H1 (cell line): ENCODE data around the gene C2orf72. TPM values are rescaled to one million over a fixed set of nuclear protein-coding genes. Genes with fewer than 3 reads are reported as not detected.

Source experiments
- CTCF ChIA-PET: fragments of 300-600 bp; sonication (Branson Sonifier 250); formaldehyde crosslinking; loops from one replicate; lab custom pipeline; 2021; ENCODE audit not compliant: partially characterized antibody; lab: Charles Lee
- POLR2A ChIA-PET: fragments of 300-600 bp; sonication (Branson Sonifier 250); formaldehyde crosslinking; loops from one replicate; lab custom pipeline; 2021; ENCODE audit warnings: inconsistent platforms; ENCODE audit not compliant: partially characterized antibody; lab: Charles Lee
- DNase-seq, 2 experiments: peaks; one replicate each; pipeline versions ENCODE4 v3.0.0 to v3.0.0-alpha.2; 2010 to 2022; ENCODE audit warnings: low spot score in 2 of 2, low read depth in 1 of 2, mixed read lengths in 1 of 2
- FAIRE-seq: peaks from 2 replicates; lab custom pipeline; 2011; peaks lifted over from hg19 to GRCh38; lab: Jason Lieb, UNC
- H2AFZ ChIP-seq: 2 replicates; pipeline ENCODE4 v1.8.1; 2012; ENCODE audit warnings: low read length, inconsistent platforms
- H2AK5ac ChIP-seq: 2 replicates; pipeline ENCODE4 v1.6.1; 2013; ENCODE audit warnings: low read depth, low read length
- H2BK120ac ChIP-seq: replicated peaks from 2 replicates; pipeline ENCODE3; 2013; ENCODE audit warnings: low read depth, low read length, inconsistent platforms
- H2BK12ac ChIP-seq: 2 replicates; pipeline ENCODE4 v1.6.1; 2013; ENCODE audit warnings: low read depth, low read length
- H2BK15ac ChIP-seq: 2 replicates; pipeline ENCODE4 v1.6.1; 2013; ENCODE audit warnings: low read length
- H2BK20ac ChIP-seq: 2 replicates; pipeline ENCODE4 v1.6.1; 2013; ENCODE audit warnings: low read length
- H2BK5ac ChIP-seq: 2 replicates; pipeline ENCODE4 v1.6.1; 2013; ENCODE audit warnings: low read depth, low read length
- H3K14ac ChIP-seq: 2 replicates; pipeline ENCODE4 v1.6.1; 2013; ENCODE audit warnings: inconsistent platforms; ENCODE audit not compliant: insufficient read length
- H3K18ac ChIP-seq: 2 replicates; pipeline ENCODE4 v1.6.1; 2013; ENCODE audit warnings: low read length; ENCODE audit errors: extremely low read depth
- H3K23ac ChIP-seq: 2 replicates; pipeline ENCODE4 v1.6.1; 2013; ENCODE audit warnings: inconsistent platforms; ENCODE audit not compliant: insufficient read length
- H3K23me2 ChIP-seq: 2 replicates; pipeline ENCODE4 v1.6.1; 2013; ENCODE audit warnings: low read depth, low read length
- H3K27ac ChIP-seq: 2 replicates; pipeline ENCODE4 v1.6.1; 2011; ENCODE audit warnings: low read depth, low read length, inconsistent platforms
- H3K27me3 ChIP-seq, 4 experiments: replicated peaks in 1 of 4; 1 replicate in 1 of 4; 2 replicates in 3 of 4; pipeline versions ENCODE4 v1.6.1 to v1.8.1; 2011 to 2013; ENCODE audit warnings: low read length in 3 of 4, mild to moderate bottlenecking in 3 of 4, inconsistent platforms in 2 of 4, mixed read lengths in 2 of 4, moderate library complexity in 1 of 4; ENCODE audit not compliant: control insufficient read depth in 3 of 4, insufficient read depth in 3 of 4; ENCODE audit errors: extremely low read depth in 1 of 4
- H3K36me3 ChIP-seq, 4 experiments: 2 replicates each; pipeline versions ENCODE4 v1.6.1 to v1.8.1; 2011 to 2013; ENCODE audit warnings: mild to moderate bottlenecking in 4 of 4, low read length in 3 of 4, moderate library complexity in 2 of 4, control low read depth in 1 of 4, inconsistent platforms in 1 of 4; ENCODE audit not compliant: insufficient read depth in 4 of 4, control insufficient read depth in 2 of 4
- H3K4ac ChIP-seq: replicated peaks from 2 replicates; pipeline ENCODE3; 2013; ENCODE audit warnings: low read length, low read depth, mixed read lengths, inconsistent platforms; ENCODE audit not compliant: insufficient read length
- H3K4me1 ChIP-seq, 4 experiments: replicated peaks in 1 of 4; 1 replicate in 1 of 4; 2 replicates in 3 of 4; pipeline versions ENCODE4 v1.6.1 to v1.8.1; 2011 to 2013; ENCODE audit warnings: low read length in 3 of 4, inconsistent platforms in 2 of 4, mixed read lengths in 1 of 4; ENCODE audit not compliant: insufficient read depth in 4 of 4, control insufficient read depth in 3 of 4
- H3K4me2 ChIP-seq, 2 experiments: 2 replicates each; pipeline versions ENCODE4 v1.6.1 to v1.8.1; 2011 to 2013; ENCODE audit warnings: low read depth in 2 of 2, low read length in 2 of 2, control low read depth in 1 of 2, inconsistent platforms in 1 of 2, mild to moderate bottlenecking in 1 of 2; ENCODE audit not compliant: insufficient read depth in 1 of 2
- H3K4me3 ChIP-seq, 4 experiments: fragments of 200-600, 300-600 bp in 1 of 4; sonication (generic), shearing (Covaris generic), sonication (Bioruptor Twin) in 1 of 4; 2 replicates each; pipeline versions ENCODE4 v1.5.1 to v1.8.1; 2011 to 2016; ENCODE audit warnings: low read length in 4 of 4, low read depth in 3 of 4, control low read depth in 2 of 4, inconsistent platforms in 2 of 4, mild to moderate bottlenecking in 2 of 4, mixed read lengths in 1 of 4, moderate library complexity in 1 of 4; ENCODE audit not compliant: insufficient read depth in 2 of 4; ENCODE audit errors: extremely low read depth in 1 of 4
- H3K56ac ChIP-seq: replicated peaks from 2 replicates; pipeline ENCODE3; 2013; ENCODE audit warnings: low read depth, mild to moderate bottlenecking, mixed read lengths, low read length, inconsistent platforms; ENCODE audit not compliant: insufficient read length
- H3K79me1 ChIP-seq: 2 replicates; pipeline ENCODE4 v1.6.1; 2013; ENCODE audit warnings: low read depth, low read length, control low read depth
- H3K79me2 ChIP-seq, 2 experiments: 2 replicates each; pipeline versions ENCODE4 v1.6.1 to v1.8.1; 2012 to 2013; ENCODE audit warnings: low read length in 2 of 2, mild to moderate bottlenecking in 2 of 2, inconsistent platforms in 1 of 2; ENCODE audit not compliant: insufficient read depth in 2 of 2, control insufficient read depth in 1 of 2
- H3K9ac ChIP-seq, 4 experiments: replicated peaks in 1 of 4; 1 replicate in 1 of 4; 2 replicates in 3 of 4; pipeline versions ENCODE4 v1.6.1 to v1.8.1; 2011 to 2013; ENCODE audit warnings: low read depth in 3 of 4, low read length in 3 of 4, control low read depth in 2 of 4, mild to moderate bottlenecking in 2 of 4, moderate library complexity in 2 of 4, inconsistent platforms in 1 of 4; ENCODE audit errors: extremely low read depth in 1 of 4
- H3K9me3 ChIP-seq, 2 experiments: 2 replicates each; pipeline versions ENCODE4 v1.6.1 to v1.8.1; 2012 to 2013; ENCODE audit warnings: mild to moderate bottlenecking in 2 of 2, moderate library complexity in 2 of 2, control low read depth in 1 of 2, inconsistent platforms in 1 of 2, low read depth in 1 of 2, low read length in 1 of 2, mixed read lengths in 1 of 2; ENCODE audit not compliant: insufficient read depth in 2 of 2
- H4K20me1 ChIP-seq, 2 experiments: replicated peaks in 1 of 2; 2 replicates each; pipeline versions ENCODE3 to v1.8.1; 2011 to 2013; ENCODE audit warnings: inconsistent platforms in 2 of 2, low read length in 2 of 2, mild to moderate bottlenecking in 1 of 2; ENCODE audit not compliant: insufficient read depth in 2 of 2, control insufficient read depth in 1 of 2
- H4K5ac ChIP-seq: 2 replicates; pipeline ENCODE4 v1.6.1; 2013; ENCODE audit warnings: low read length, low read depth, mixed read lengths, inconsistent platforms; ENCODE audit not compliant: insufficient read length
- H4K8ac ChIP-seq: 2 replicates; pipeline ENCODE4 v1.8.0; 2013; ENCODE audit warnings: mild to moderate bottlenecking, moderate library complexity, low read length, inconsistent platforms; ENCODE audit not compliant: insufficient read depth; ENCODE audit errors: extremely low read depth
- H4K91ac ChIP-seq: replicated peaks from 2 replicates; pipeline ENCODE3; 2013; ENCODE audit warnings: low read length, mixed read lengths, inconsistent platforms; ENCODE audit not compliant: insufficient read length
- CHD1 ChIP-seq: IDR thresholded peaks from 2 replicates; pipeline ENCODE4 v1.6.1; 2012; ENCODE audit warnings: low read depth, low read length, improper control_type of control experiment
- EZH2 ChIP-seq: fragments of 200-600 bp; sonication (generic); IDR thresholded peaks from 2 replicates; pipeline ENCODE4 v1.7.1; 2012; ENCODE audit warnings: low read depth, mild to moderate bottlenecking, moderate library complexity, low read length, inconsistent platforms; ENCODE audit not compliant: severe bottlenecking
- GABPA ChIP-seq: IDR thresholded peaks from 2 replicates; pipeline ENCODE4 v1.6.1; 2011; ENCODE audit warnings: mild to moderate bottlenecking, low read length, moderate library complexity, borderline replicate concordance; ENCODE audit not compliant: insufficient read depth
- MAFK ChIP-seq: IDR thresholded peaks from 2 replicates; pipeline ENCODE4 v1.6.1; 2012; ENCODE audit warnings: low read depth, mild to moderate bottlenecking, improper control_type of control experiment, low read length
- PHF8 ChIP-seq: fragments of 200-600 bp; sonication (generic); conservative IDR thresholded peaks from 2 replicates; pipeline ENCODE4 v1.7.1; 2012; ENCODE audit warnings: low read depth, mild to moderate bottlenecking, inconsistent platforms, low read length, moderate library complexity
- RXRA ChIP-seq: IDR thresholded peaks from 2 replicates; pipeline ENCODE4 v1.6.1; 2011; ENCODE audit warnings: low read depth, mild to moderate bottlenecking, low read length, moderate library complexity; ENCODE audit not compliant: insufficient read depth
- SAP30 ChIP-seq: fragments of 300-600 bp; sonication (generic); IDR thresholded peaks from 2 replicates; pipeline ENCODE4 v1.7.1; 2012; ENCODE audit warnings: low read length, moderate library complexity, mild to moderate bottlenecking, inconsistent platforms; ENCODE audit not compliant: insufficient read depth, insufficient replicate concordance
- SP1 ChIP-seq: IDR thresholded peaks from 2 replicates; pipeline ENCODE4 v1.6.1; 2011; ENCODE audit warnings: low read depth, low read length
- TAF7 ChIP-seq: optimal IDR thresholded peaks from 2 replicates; pipeline ENCODE3; 2011; ENCODE audit warnings: low read depth, mild to moderate bottlenecking, inconsistent platforms, low read length, moderate library complexity, borderline replicate concordance
- TCF12 ChIP-seq: IDR thresholded peaks from 2 replicates; pipeline ENCODE4 v1.6.1; 2011; ENCODE audit warnings: low read depth, mild to moderate bottlenecking, low read length
- WGBS, 2 experiments: shearing (Covaris generic) in 1 of 2; methylation state at CpG; one replicate each; pipeline versions ENCODE4 v1.1.6 to v1.1.7; 2013 to 2015; ENCODE audit warnings: low lambda C conversion rate in 2 of 2, mixed read lengths in 2 of 2, inconsistent platforms in 1 of 2, low coverage in 1 of 2, missing lambda C conversion rate in 1 of 2; ENCODE audit not compliant: insufficient replicate concordance in 2 of 2, insufficient coverage in 1 of 2, insufficient read length in 1 of 2; ENCODE audit errors: extremely low coverage in 1 of 2, missing lambda C conversion rate in 1 of 2; 5-methylcytosine and 5-hydroxymethylcytosine counted together
- polyA plus RNA-seq, 7 experiments: library from polyadenylated mRNA; depleted of rRNA in 3 of 7; stranded (reverse) in 5 of 7; unstranded in 2 of 7; fragments of >200 nt in 5 of 7; fragments of 200-250 nt in 2 of 7; gene quantifications; 1 replicate in 5 of 7; 2 replicates in 1 of 7; 4 replicates in 1 of 7; pipeline versions ENCODE4 v1.2.1 to v1.2.3, GENCODE V29; 2011 to 2013; ENCODE audit warnings: missing spikeins in 2 of 7, mixed read lengths in 2 of 7
- total RNA-seq: library from RNA; stranded (reverse); fragmentation: NEBNext Ultra II Directional; extraction: Animal tissue kit (Norgen Biotek cat#: 25700); gene quantifications from 2 replicates; pipeline ENCODE4 v1.2.1, GENCODE V29; 2021
- TF ChIP-seq, protein P1 (sequence below): IDR thresholded peaks from 2 replicates; pipeline ENCODE4 v1.6.1; 2012; ENCODE audit warnings: inconsistent platforms

C2orf72 gene
- total and polyA plus RNA-seq, 2 of the 8 experiments (the other 6 are each of a cell fraction or from before 2014, with no cell fraction given), result 1.1 to 1.7 TPM

- Histone ChIP-seq H2BK15ac (no peak overlapping the region), H4K5ac (no peak overlapping the region), H3K4me2 (no peak overlapping the region), H3K56ac (no peak overlapping the region), H3K27me3 (no peaks in the 10 kb centered on the region), H3K79me2 (no peaks in the 10 kb centered on the region), H2BK120ac (no peak overlapping the region), H3K23ac (no peak overlapping the region), H3K18ac (no peak overlapping the region), H4K91ac (no peak overlapping the region), H2BK12ac (no peak overlapping the region), H3K36me3 (peaks cover 15 to 76% (median 42%) of the 10 kb centered on the region in 4 experiments), H3K4me3 (no peak overlapping the region), H2AK5ac (no peak overlapping the region), H3K14ac (no peak overlapping the region), H2AFZ (no peak overlapping the region), H2BK5ac (no peak overlapping the region), H3K23me2 (no peaks in the 10 kb centered on the region), H4K20me1 (peaks cover 2 to 4% of the 10 kb centered on the region in 2 experiments), H3K4ac (no peak overlapping the region), H3K27ac (no peak overlapping the region), H3K79me1 (no peaks in the 10 kb centered on the region), H3K9ac (no peak overlapping the region), H4K8ac (no peak overlapping the region), H3K4me1 (no peaks in the 10 kb centered on the region), H2BK20ac (no peak overlapping the region), H3K9me3 (no peaks in the 10 kb centered on the region)
- ChIA-PET POLR2A (interaction anchor here (0.6 kb wide), 1 partner anchor 242 kb away, joined by 3 read pairs; no protein-coding TSS in a partner anchor), CTCF (no interaction called here)
- no peak for FAIRE-seq
- no peak for DNase-seq
- WGBS, 2 experiments, result 94% methylated on average over 5 of the region's 5 CpGs; no CpG with 5 or more reads in 1 of the 2 experiments
- TF ChIP-seq CHD1, result no peak
- TF ChIP-seq, protein P1, sequence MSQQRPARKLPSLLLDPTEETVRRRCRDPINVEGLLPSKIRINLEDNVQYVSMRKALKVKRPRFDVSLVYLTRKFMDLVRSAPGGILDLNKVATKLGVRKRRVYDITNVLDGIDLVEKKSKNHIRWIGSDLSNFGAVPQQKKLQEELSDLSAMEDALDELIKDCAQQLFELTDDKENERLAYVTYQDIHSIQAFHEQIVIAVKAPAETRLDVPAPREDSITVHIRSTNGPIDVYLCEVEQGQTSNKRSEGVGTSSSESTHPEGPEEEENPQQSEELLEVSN, result no peak
- TF ChIP-seq SP1, result no peak
- TF ChIP-seq TAF7, result no peak
- TF ChIP-seq EZH2, result no peak
- no peak for TF ChIP-seq MAFK
- no peak for TF ChIP-seq TCF12
- no peak for TF ChIP-seq GABPA
- TF ChIP-seq PHF8, result no peak
- TF ChIP-seq RXRA, result no peak
- no peak for TF ChIP-seq SAP30
These were observed 31.4 kb downstream of the C2orf72 start for GRCh38 chr2:231068525-231069222.
